Type B pancreatic cell (in vitro differentiated cells): ENCODE results near the gene AQP4. TPM values are rescaled to one million over a fixed set of nuclear protein-coding genes. Genes with fewer than 3 reads are reported as not detected.

ENCODE experiments used
- DNase-seq: peaks from one replicate; pipeline ENCODE4 v3.0.0; 2021; ENCODE audit warnings: mixed read lengths; ENCODE audit not compliant: unreplicated experiment; ENCODE audit errors: extremely low spot score
- H3K27ac Mint-ChIP-seq: 2 replicates; pipeline ENCODE4 v1.8.0; 2021; ENCODE audit warnings: mild to moderate bottlenecking, mixed read lengths
- H3K27me3 Mint-ChIP-seq: 2 replicates; pipeline ENCODE4 v1.8.0; 2021; ENCODE audit warnings: mixed read lengths
- H3K36me3 Mint-ChIP-seq: 2 replicates; pipeline ENCODE4 v1.8.0; 2021; ENCODE audit warnings: mixed read lengths
- H3K4me1 Mint-ChIP-seq: one replicate; pipeline ENCODE4 v1.8.0; 2021; ENCODE audit warnings: mixed read lengths; ENCODE audit not compliant: unreplicated experiment
- H3K4me3 Mint-ChIP-seq: 2 replicates; pipeline ENCODE4 v1.8.0; 2021; ENCODE audit warnings: mild to moderate bottlenecking, mixed read lengths
- H3K9me3 Mint-ChIP-seq: 2 replicates; pipeline ENCODE4 v1.8.0; 2021; ENCODE audit warnings: mixed read lengths
- CTCF ChIP-seq: fragments of 200-600 bp; sonication (generic); conservative IDR thresholded peaks from 2 replicates; pipeline ENCODE4 v1.5.0; 2021; ENCODE audit warnings: antibody characterized with exemption, mild to moderate bottlenecking
- total RNA-seq: library from RNA; stranded (reverse); gene quantifications from 2 replicates; pipeline ENCODE4 v1.2.1, GENCODE V29; 2021; ENCODE audit warnings: low replicate concordance

Gene AQP4
- total RNA-seq, 1 donor from 2014 or later, result 1.6 TPM

GRCh38 chr18:26840965-26841364 lies 24.5 kb downstream of the AQP4 start:
- no peak overlapping the region for H3K4me3 Mint-ChIP-seq
- H3K9me3 Mint-ChIP-seq, result peaks cover 8% of the 10 kb centered on the region
- no peaks in the 10 kb centered on the region for H3K36me3 Mint-ChIP-seq
- no peaks in the 10 kb centered on the region for H3K27me3 Mint-ChIP-seq
- no peak for TF ChIP-seq CTCF
- no peaks in the 10 kb centered on the region for H3K4me1 Mint-ChIP-seq
- H3K27ac Mint-ChIP-seq, result no peak overlapping the region
- no peak for DNase-seq

- no peak for TF ChIP-seq CTCF
- H3K36me3 Mint-ChIP-seq, result no peaks in the 10 kb centered on the region
- peaks cover 3% of the 10 kb centered on the region for H3K9me3 Mint-ChIP-seq
- no peak overlapping the region for H3K4me3 Mint-ChIP-seq
- no peak overlapping the region for H3K27ac Mint-ChIP-seq
- H3K4me1 Mint-ChIP-seq, result no peaks in the 10 kb centered on the region
- DNase-seq, result no peak
- H3K27me3 Mint-ChIP-seq, result no peaks in the 10 kb centered on the region
These were observed 25.9 kb downstream of the AQP4 start for GRCh38 chr18:26839609-26840008.

GRCh38 chr18:26832302-26832701 lies 33.2 kb downstream of the AQP4 start:
- H3K4me1 Mint-ChIP-seq, result peaks cover 2% of the 10 kb centered on the region
- no peak for DNase-seq
- no peaks in the 10 kb centered on the region for H3K27me3 Mint-ChIP-seq
- H3K4me3 Mint-ChIP-seq, result no peak overlapping the region
- no peak for TF ChIP-seq CTCF
- no peaks in the 10 kb centered on the region for H3K36me3 Mint-ChIP-seq
- H3K27ac Mint-ChIP-seq, result no peak overlapping the region
- H3K9me3 Mint-ChIP-seq, result no peaks in the 10 kb centered on the region

DNA sequence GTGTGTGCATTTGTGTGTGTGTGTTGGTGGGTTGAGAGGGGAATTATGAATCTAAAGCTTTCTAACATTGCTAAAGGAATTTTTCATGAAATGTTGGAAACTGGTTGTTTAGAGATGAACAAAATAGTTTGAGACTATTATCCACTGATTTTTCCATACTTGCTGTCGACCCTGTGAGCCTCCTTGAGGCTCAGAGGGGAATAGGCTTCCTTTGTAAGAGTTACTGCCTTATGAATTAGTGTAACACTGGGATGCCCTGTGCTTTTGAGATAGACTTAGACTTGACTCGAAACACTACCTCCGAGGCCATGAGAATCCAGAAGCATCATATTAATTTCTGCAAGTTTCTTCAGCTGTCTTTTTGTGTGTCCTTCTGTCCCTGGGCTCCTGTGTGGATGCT lies 37.9 kb downstream of the AQP4 start:
- Mint-ChIP-seq H3K9me3 (no peaks in the 10 kb centered on the region), H3K4me1 (peaks cover 6% of the 10 kb centered on the region), H3K27ac (no peak overlapping the region), H3K27me3 (no peaks in the 10 kb centered on the region), H3K4me3 (no peak overlapping the region), H3K36me3 (no peaks in the 10 kb centered on the region)
- DNase-seq, result no peak
- peak; percentile 37 for TF ChIP-seq CTCF

DNA sequence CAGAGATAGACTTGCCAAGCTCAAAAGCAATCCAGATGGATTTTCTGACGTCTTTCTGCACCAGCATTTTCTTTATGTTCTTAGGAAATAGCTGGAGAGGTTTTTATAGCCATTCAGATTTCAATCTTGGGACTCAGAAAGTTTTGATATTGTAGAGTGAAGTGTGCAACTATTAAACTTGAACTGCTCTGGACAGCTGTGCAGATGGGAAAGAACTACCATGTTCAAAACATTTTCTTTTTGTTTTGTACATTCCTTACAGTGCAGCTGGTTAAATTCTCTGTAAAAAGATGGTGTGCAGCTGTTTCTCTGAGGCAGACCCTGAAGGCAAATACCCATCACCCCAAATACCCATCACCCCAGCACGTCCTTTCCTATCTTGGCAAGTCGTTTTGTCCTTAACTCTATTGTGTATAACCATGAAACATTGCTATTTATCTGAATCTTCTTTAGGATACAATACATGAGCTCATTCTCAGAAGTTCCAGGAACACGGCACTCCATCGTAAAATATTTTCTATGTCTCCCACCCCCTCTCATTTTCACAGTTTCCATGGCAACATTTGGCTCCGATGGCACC lies 38.8 kb downstream of the AQP4 start:
- no peak overlapping the region for H3K27ac Mint-ChIP-seq
- H3K36me3 Mint-ChIP-seq, result no peaks in the 10 kb centered on the region
- H3K4me1 Mint-ChIP-seq, result peaks cover 6% of the 10 kb centered on the region
- no peaks in the 10 kb centered on the region for H3K27me3 Mint-ChIP-seq
- TF ChIP-seq CTCF, result no peak
- H3K4me3 Mint-ChIP-seq, result no peak overlapping the region
- H3K9me3 Mint-ChIP-seq, result no peaks in the 10 kb centered on the region
- DNase-seq, result no peak

- Mint-ChIP-seq H3K9me3 (no peaks in the 10 kb centered on the region), H3K36me3 (no peaks in the 10 kb centered on the region), H3K27me3 (no peaks in the 10 kb centered on the region), H3K4me3 (no peak overlapping the region), H3K27ac (no peak overlapping the region), H3K4me1 (no peaks in the 10 kb centered on the region)
- no peak for TF ChIP-seq CTCF
- DNase-seq, result no peak
These were observed 44.3 kb downstream of the AQP4 start for GRCh38 chr18:26821181-26821580.
